DOHH2 (cell line): ENCODE measurements around the gene COL5A3.

Experiments
- H3F3A ChIP-seq: fragments of 200-600 bp; sonication (generic), shearing (Covaris generic); 2 replicates; pipeline ENCODE4 v1.6.0; 2016; ENCODE audit warnings: antibody characterized with exemption, mild to moderate bottlenecking; ENCODE audit not compliant: control insufficient read depth, insufficient read depth
- H3K27ac ChIP-seq: fragments of 200-600 bp; sonication (generic); 2 replicates; pipeline ENCODE4 v1.5.1; 2014; ENCODE audit warnings: low read depth, mild to moderate bottlenecking, low read length, moderate library complexity
- H3K27me3 ChIP-seq: fragments of 200-600 bp; sonication (generic); 2 replicates; pipeline ENCODE4 v1.6.1; 2014; ENCODE audit warnings: mild to moderate bottlenecking, low read length, mixed read lengths; ENCODE audit not compliant: control insufficient read depth
- H3K36me3 ChIP-seq: fragments of 200-600 bp; sonication (generic); 2 replicates; pipeline ENCODE4 v1.6.1; 2014; ENCODE audit warnings: mild to moderate bottlenecking, low read length, moderate library complexity, mixed read lengths; ENCODE audit not compliant: control insufficient read depth
- H3K4me1 ChIP-seq: fragments of 200-600 bp; sonication (generic); 2 replicates; pipeline ENCODE4 v1.6.1; 2014; ENCODE audit warnings: mild to moderate bottlenecking, low read length, mixed read lengths; ENCODE audit not compliant: control insufficient read depth
- H3K4me2 ChIP-seq: fragments of 200-600 bp; sonication (generic); 2 replicates; pipeline ENCODE4 v1.6.0; 2014; ENCODE audit warnings: mild to moderate bottlenecking, low read length, moderate library complexity
- H3K4me3 ChIP-seq: fragments of 200-600 bp; sonication (generic); 2 replicates; pipeline ENCODE4 v1.5.1; 2014; ENCODE audit warnings: mild to moderate bottlenecking, low read length, mixed read lengths
- H3K79me2 ChIP-seq: fragments of 200-600 bp; sonication (generic); 2 replicates; pipeline ENCODE4 v1.6.1; 2014; ENCODE audit warnings: mild to moderate bottlenecking, low read length, mixed read lengths; ENCODE audit not compliant: control insufficient read depth
- H3K9me2 ChIP-seq: fragments of 200-600 bp; sonication (generic); replicated peaks from 2 replicates; pipeline ENCODE4 v1.6.1; 2014; ENCODE audit warnings: mild to moderate bottlenecking, low read length, mixed read lengths; ENCODE audit not compliant: control insufficient read depth
- H3K9me3 ChIP-seq: fragments of 200-600 bp; sonication (generic); 2 replicates; pipeline ENCODE4 v1.6.1; 2014; ENCODE audit warnings: antibody characterized with exemption, low read length, mixed read lengths; ENCODE audit not compliant: control insufficient read depth, insufficient read depth
- H4K20me1 ChIP-seq: fragments of 200-600 bp; sonication (generic); 2 replicates; pipeline ENCODE4 v1.6.0; 2014; ENCODE audit warnings: low read depth, mild to moderate bottlenecking, antibody characterized with exemption, low read length, moderate library complexity; ENCODE audit not compliant: control insufficient read depth, insufficient read depth
- CTCF ChIP-seq: fragments of 200-600 bp; sonication (generic); IDR thresholded peaks from one replicate; pipeline ENCODE4 v1.5.1; 2014; ENCODE audit warnings: antibody characterized with exemption, mild to moderate bottlenecking, low read depth, low read length; ENCODE audit not compliant: poor library complexity, severe bottlenecking
- EZH2phosphoT487 ChIP-seq: fragments of 200-600 bp; sonication (generic); IDR thresholded peaks from 2 replicates; pipeline ENCODE4 v1.6.1; 2017; ENCODE audit warnings: borderline replicate concordance, mild to moderate bottlenecking, antibody characterized with exemption, low read length, moderate library complexity, mixed read lengths

COL5A3 gene

GRCh38 chr19:10037809-10038208 is 27.5 kb upstream of the COL5A3 start:
- no peaks in the 10 kb centered on the region for H4K20me1 ChIP-seq
- TF ChIP-seq EZH2phosphoT487 (no peak), CTCF (no peak)
- no peaks in the 10 kb centered on the region for H3K9me3 ChIP-seq
- H3K27ac ChIP-seq, result no peak overlapping the region
- H3K79me2 ChIP-seq, result no peaks in the 10 kb centered on the region
- no peak overlapping the region for H3K4me2 ChIP-seq
- 0 out of 2 replicates have a peak, but pooled peaks cover 3% of the 10 kb centered on the region for H3K4me1 ChIP-seq
- H3K27me3 ChIP-seq, result peaks cover 13% of the 10 kb centered on the region
- no peaks in the 10 kb centered on the region for H3K9me2 ChIP-seq
- H3F3A ChIP-seq, result no peaks in the 10 kb centered on the region
- no peaks in the 10 kb centered on the region for H3K36me3 ChIP-seq
- no peak overlapping the region for H3K4me3 ChIP-seq

- Histone ChIP-seq H3K36me3 (no peaks in the 10 kb centered on the region), H3K27me3 (peaks cover 14% of the 10 kb centered on the region), H3K9me2 (no peaks in the 10 kb centered on the region), H3K9me3 (no peaks in the 10 kb centered on the region), H3F3A (no peaks in the 10 kb centered on the region), H3K79me2 (no peaks in the 10 kb centered on the region), H3K4me2 (no peak overlapping the region), H3K27ac (no peak overlapping the region), H4K20me1 (no peaks in the 10 kb centered on the region), H3K4me3 (no peak overlapping the region), H3K4me1 (0 out of 2 replicates have a peak, but pooled peaks cover 3% of the 10 kb centered on the region)
- TF ChIP-seq CTCF, result no peak
- no peak for TF ChIP-seq EZH2phosphoT487
Measured at GRCh38 chr19:10037367-10037766, 27.1 kb upstream of the COL5A3 start.

GRCh38 chr19:10036601-10037071 is 26.3 kb upstream of the COL5A3 start:
- Histone ChIP-seq H3K27me3 (peaks cover 14% of the 10 kb centered on the region), H3K36me3 (no peaks in the 10 kb centered on the region), H3K4me2 (no peak overlapping the region), H4K20me1 (no peaks in the 10 kb centered on the region), H3K9me3 (no peaks in the 10 kb centered on the region), H3K27ac (no peak overlapping the region), H3F3A (no peaks in the 10 kb centered on the region), H3K4me1 (0 out of 2 replicates have a peak, but pooled peaks cover 3% of the 10 kb centered on the region), H3K79me2 (no peaks in the 10 kb centered on the region), H3K4me3 (no peak overlapping the region), H3K9me2 (no peaks in the 10 kb centered on the region)
- no peak for TF ChIP-seq EZH2phosphoT487
- TF ChIP-seq CTCF, result no peak
